OCI-LY7 (cell line): ENCODE results near the gene CADM2.

ENCODE experiments used
- EZH2phosphoT487 ChIP-seq: fragments of 200-600 bp; sonication (generic); IDR thresholded peaks from 2 replicates; pipeline ENCODE4 v1.6.1; 2018; ENCODE audit warnings: low read depth, borderline replicate concordance, mild to moderate bottlenecking, mixed run types, antibody characterized with exemption, low read length, moderate library complexity, mixed read lengths
- TF ChIP-seq, protein P1 (sequence below): fragments of 200-600 bp; sonication (generic); conservative IDR thresholded peaks from 2 replicates; pipeline ENCODE4 v1.5.1; 2014; ENCODE audit warnings: mild to moderate bottlenecking, antibody characterized with exemption, low read length, moderate library complexity, mixed read lengths

DNA sequence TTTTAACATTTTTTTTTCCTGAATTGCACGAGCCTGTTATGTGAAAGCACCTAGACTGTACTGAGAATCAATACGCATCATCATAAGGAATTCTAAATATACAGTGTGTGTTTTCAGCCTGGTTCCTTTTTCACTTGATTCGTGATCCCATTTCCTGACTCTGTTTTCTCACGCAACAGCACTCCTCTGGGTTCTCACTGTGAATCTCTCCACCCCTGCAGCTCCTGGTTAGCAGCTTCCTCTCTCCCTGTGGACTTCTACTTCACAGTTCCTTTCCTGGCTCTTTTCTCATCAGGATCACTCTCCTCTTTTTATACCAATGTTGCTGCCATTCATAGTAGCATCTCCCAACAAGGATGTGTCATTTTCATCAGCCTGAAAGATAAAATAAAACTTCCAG lies 297.2 kb downstream of the CADM2 start:
- TF ChIP-seq, protein P1, sequence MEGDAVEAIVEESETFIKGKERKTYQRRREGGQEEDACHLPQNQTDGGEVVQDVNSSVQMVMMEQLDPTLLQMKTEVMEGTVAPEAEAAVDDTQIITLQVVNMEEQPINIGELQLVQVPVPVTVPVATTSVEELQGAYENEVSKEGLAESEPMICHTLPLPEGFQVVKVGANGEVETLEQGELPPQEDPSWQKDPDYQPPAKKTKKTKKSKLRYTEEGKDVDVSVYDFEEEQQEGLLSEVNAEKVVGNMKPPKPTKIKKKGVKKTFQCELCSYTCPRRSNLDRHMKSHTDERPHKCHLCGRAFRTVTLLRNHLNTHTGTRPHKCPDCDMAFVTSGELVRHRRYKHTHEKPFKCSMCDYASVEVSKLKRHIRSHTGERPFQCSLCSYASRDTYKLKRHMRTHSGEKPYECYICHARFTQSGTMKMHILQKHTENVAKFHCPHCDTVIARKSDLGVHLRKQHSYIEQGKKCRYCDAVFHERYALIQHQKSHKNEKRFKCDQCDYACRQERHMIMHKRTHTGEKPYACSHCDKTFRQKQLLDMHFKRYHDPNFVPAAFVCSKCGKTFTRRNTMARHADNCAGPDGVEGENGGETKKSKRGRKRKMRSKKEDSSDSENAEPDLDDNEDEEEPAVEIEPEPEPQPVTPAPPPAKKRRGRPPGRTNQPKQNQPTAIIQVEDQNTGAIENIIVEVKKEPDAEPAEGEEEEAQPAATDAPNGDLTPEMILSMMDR = no peak
- TF ChIP-seq EZH2phosphoT487 = no peak
